A673 (cell line): Measurements from ENCODE around the gene KNCN. TPM values are rescaled to one million over a fixed set of nuclear protein-coding genes. Genes with fewer than 3 reads are reported as not detected.

Source experiments
- BruUV-seq: library from RNA; stranded (reverse); fragments of 400-500 nt; replicated peaks from 2 replicates; lab custom pipeline; 2021; lab: Mats Ljungman, UMichigan
- CTCF ChIA-PET: fragments of 300-600 bp; sonication (Branson Sonifier 250); formaldehyde crosslinking; loops from one replicate; lab custom pipeline; 2022; ENCODE audit warnings: antibody characterized with exemption; lab: Charles Lee
- POLR2A ChIA-PET: fragments of 300-600 bp; sonication (Branson Sonifier 250); formaldehyde crosslinking; loops from one replicate; lab custom pipeline; 2022; ENCODE audit warnings: antibody characterized with exemption; ENCODE audit not compliant: low non-redundant PET; lab: Charles Lee
- DNase-seq: peaks from one replicate; pipeline ENCODE4 v3.0.0-alpha.2; 2015; ENCODE audit warnings: low spot score
- H3K27ac ChIP-seq: fragments of 200-600 bp; sonication (generic); 2 replicates; pipeline ENCODE4 v1.5.1; 2016; ENCODE audit warnings: mixed run types, low read depth, mild to moderate bottlenecking, mixed read lengths, antibody characterized with exemption, low read length; ENCODE audit not compliant: poor library complexity, severe bottlenecking
- H3K27me3 ChIP-seq: fragments of 200-600 bp; sonication (generic); replicated peaks from 2 replicates; pipeline ENCODE4 v1.6.1; 2017; ENCODE audit warnings: mixed run types, low read depth, mild to moderate bottlenecking, mixed read lengths, antibody characterized with exemption, low read length; ENCODE audit not compliant: insufficient read depth, poor library complexity
- H3K36me3 ChIP-seq: fragments of 200-600 bp; sonication (generic); 2 replicates; pipeline ENCODE4 v1.6.1; 2016; ENCODE audit warnings: mixed run types, mild to moderate bottlenecking, mixed read lengths, antibody characterized with exemption, low read length; ENCODE audit not compliant: insufficient read depth, poor library complexity, severe bottlenecking
- H3K4me1 ChIP-seq: fragments of 200-600 bp; sonication (generic); 2 replicates; pipeline ENCODE4 v1.6.1; 2017; ENCODE audit warnings: mixed run types, mild to moderate bottlenecking, mixed read lengths, antibody characterized with exemption, low read length; ENCODE audit not compliant: insufficient read depth, poor library complexity, severe bottlenecking
- H3K4me3 ChIP-seq: fragments of 200-600 bp; sonication (generic); 2 replicates; pipeline ENCODE4 v1.5.1; 2016; ENCODE audit warnings: low read depth, mixed run types, mild to moderate bottlenecking, mixed read lengths, low read length; ENCODE audit not compliant: poor library complexity, severe bottlenecking
- H3K9me3 ChIP-seq: fragments of 200-600 bp; sonication (generic); 2 replicates; pipeline ENCODE4 v1.6.1; 2016; ENCODE audit warnings: mixed run types, low read depth, mild to moderate bottlenecking, mixed read lengths, antibody characterized with exemption, low read length; ENCODE audit not compliant: poor library complexity, severe bottlenecking
- CTCF ChIP-seq: fragments of 300-800, 200-600 bp; sonication (generic); conservative IDR thresholded peaks from 2 replicates; pipeline ENCODE4 v1.5.1; 2017; ENCODE audit warnings: low read depth, mild to moderate bottlenecking, antibody characterized with exemption, low read length, moderate library complexity, mixed read lengths
- EZH2 ChIP-seq: fragments of 200-600 bp; sonication (generic); IDR thresholded peaks from 2 replicates; pipeline ENCODE4 v1.6.1; 2017; ENCODE audit warnings: borderline replicate concordance, low read depth, mild to moderate bottlenecking, mixed read lengths, antibody characterized with exemption, low read length; ENCODE audit not compliant: poor library complexity, severe bottlenecking
- intact Hi-C: fragments of 100-400 bp; cut with micrococcal nuclease; formaldehyde crosslinking; loops from one replicate; pipeline ENCODE4 v1.10.0; 2022; ENCODE audit not compliant: unreplicated experiment
- total RNA-seq: library from RNA; stranded (reverse); gene quantifications from 2 replicates; pipeline ENCODE4 v1.2.3, GENCODE V29; 2021

The KNCN gene
- total RNA-seq, 1 experiment from 2014 or later, result not detected

GRCh38 chr1:46536527-46536926, 14.9 kb downstream of the KNCN start:
- Histone ChIP-seq H3K27ac (no peak overlapping the region), H3K4me1 (no peaks in the 10 kb centered on the region), H3K9me3 (no peaks in the 10 kb centered on the region), H3K36me3 (no peaks in the 10 kb centered on the region), H3K4me3 (no peak overlapping the region), H3K27me3 (peaks cover 49% of the 10 kb centered on the region)
- no peak for TF ChIP-seq CTCF
- no peak for TF ChIP-seq EZH2
- POLR2A ChIA-PET, result no interaction called here
- CTCF ChIA-PET, result no interaction called here
- intact Hi-C loops, result no loop called here
- DNase-seq, result no peak
- no TSS peak for BruUV-seq

- DNase-seq, result no peak
- intact Hi-C loops, result no loop called here
- POLR2A ChIA-PET, result no interaction called here
- H3K4me3 ChIP-seq, result no peak overlapping the region
- H3K9me3 ChIP-seq, result no peaks in the 10 kb centered on the region
- TF ChIP-seq EZH2, result no peak
- no peak for TF ChIP-seq CTCF
- no peak overlapping the region for H3K27ac ChIP-seq
- no peaks in the 10 kb centered on the region for H3K36me3 ChIP-seq
- CTCF ChIA-PET, result no interaction called here
- H3K4me1 ChIP-seq, result no peaks in the 10 kb centered on the region
- H3K27me3 ChIP-seq, result peaks cover 49% of the 10 kb centered on the region
- BruUV-seq, result no TSS peak
These were observed 16.4 kb downstream of the KNCN start for GRCh38 chr1:46535063-46535462.

- Histone ChIP-seq H3K36me3 (no peaks in the 10 kb centered on the region), H3K27ac (no peak overlapping the region), H3K27me3 (peaks cover 61% of the 10 kb centered on the region), H3K4me3 (peak overlapping the region; percentile 30), H3K9me3 (no peaks in the 10 kb centered on the region), H3K4me1 (no peaks in the 10 kb centered on the region)
- POLR2A ChIA-PET, result no interaction called here
- CTCF ChIA-PET, result interaction anchor here (0.7 to 1.0 kb wide), 7 partner anchors 9 to 192 kb away, joined by 3 to 5 read pairs (median 3); no protein-coding TSS in a partner anchor
- peak; percentile 52 for DNase-seq
- no TSS peak for BruUV-seq
- intact Hi-C loops, result no loop called here
- TF ChIP-seq EZH2 (peak; percentile 68), CTCF (no peak)
These were observed 18.1 kb downstream of the KNCN start for GRCh38 chr1:46533179-46533864.
